GM18498 (cell line): ENCODE measurements around the gene PXT1.

Experiments
- ATAC-seq: cut with Tn5 transposase; IDR thresholded peaks from one replicate; pipeline ENCODE4 v1.9.1; 2021; ENCODE audit warnings: mild to moderate bottlenecking, moderate library complexity; ENCODE audit not compliant: unreplicated experiment

Gene PXT1

DNA sequence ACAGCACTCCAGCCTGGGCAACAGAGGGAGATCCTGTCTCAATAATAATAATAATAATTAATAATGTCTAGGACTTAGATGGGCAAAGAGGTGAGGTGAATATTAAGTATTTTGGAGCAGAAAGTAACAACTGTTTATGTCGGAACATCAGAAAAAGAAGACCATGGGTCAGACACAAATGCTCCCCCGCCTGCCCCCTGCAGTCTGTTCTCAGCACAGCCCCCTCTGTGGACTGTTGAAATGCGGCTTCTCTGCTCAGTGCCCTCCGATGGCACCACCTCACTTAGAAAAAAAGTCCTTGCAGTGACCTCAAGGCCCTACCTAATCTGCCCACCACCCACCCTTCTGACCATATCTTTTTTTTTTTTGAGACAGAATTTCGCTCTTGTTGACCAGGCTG is 50.0 kb downstream of the PXT1 start:
- ATAC-seq: no peak

- no peak for ATAC-seq
Measured at GRCh38 chr6:36389353-36389752, 53.3 kb downstream of the PXT1 start.

- ATAC-seq: no peak
Measured at GRCh38 chr6:36387440-36388303, 55.0 kb downstream of the PXT1 start, which contains the start of gene ETV7. TSS of gene ETV7 (minus strand) at chr6:36387669. CDS start at chr6:36387541, 128 bp downstream.

DNA sequence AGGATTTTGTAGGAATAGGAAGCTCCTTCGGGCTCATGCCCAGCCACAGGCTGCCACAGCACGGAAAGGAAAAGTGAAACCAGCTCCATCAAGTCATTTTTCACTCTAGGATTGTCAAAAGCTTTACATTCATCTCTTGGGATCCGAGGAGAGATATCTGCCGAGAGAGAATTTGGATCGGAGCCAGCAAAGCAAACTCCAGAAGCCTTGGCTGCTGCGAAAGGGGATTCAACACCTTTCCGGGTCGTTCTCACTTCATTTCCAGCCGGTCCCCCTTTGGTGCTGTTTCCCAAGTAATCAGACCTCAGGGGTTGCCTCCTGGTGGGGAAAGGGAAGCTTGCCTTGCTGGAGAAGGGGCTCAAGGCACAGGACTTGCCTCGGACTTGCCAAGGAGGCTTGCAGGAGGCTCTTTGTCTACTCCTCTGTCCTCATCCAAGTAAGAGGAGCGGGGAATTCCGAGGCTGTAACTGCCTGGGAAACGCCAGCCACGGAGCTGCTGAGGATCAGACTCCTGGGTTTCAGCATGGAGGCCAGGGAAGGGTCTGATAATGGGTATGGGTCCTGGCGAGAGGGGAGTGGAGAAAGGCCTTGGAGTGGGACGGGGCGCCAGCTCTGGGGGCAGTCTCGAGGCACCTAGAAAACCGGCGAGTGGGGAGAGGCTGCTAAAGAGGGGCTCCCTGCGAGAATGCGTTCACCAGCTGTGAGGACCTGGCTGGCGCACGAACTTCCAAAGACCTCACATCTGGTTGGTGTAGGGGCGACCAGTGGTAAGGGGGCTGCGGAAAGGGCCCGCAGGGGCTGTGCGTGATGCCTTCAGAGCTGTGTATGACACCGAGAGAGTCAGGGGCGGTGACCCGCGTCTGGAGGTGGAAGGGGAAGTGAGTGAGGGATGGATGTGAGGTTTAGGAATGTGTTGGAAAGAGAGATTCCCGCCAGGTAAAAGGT is 55.9 kb downstream of the PXT1 start:
- no peak for ATAC-seq

DNA sequence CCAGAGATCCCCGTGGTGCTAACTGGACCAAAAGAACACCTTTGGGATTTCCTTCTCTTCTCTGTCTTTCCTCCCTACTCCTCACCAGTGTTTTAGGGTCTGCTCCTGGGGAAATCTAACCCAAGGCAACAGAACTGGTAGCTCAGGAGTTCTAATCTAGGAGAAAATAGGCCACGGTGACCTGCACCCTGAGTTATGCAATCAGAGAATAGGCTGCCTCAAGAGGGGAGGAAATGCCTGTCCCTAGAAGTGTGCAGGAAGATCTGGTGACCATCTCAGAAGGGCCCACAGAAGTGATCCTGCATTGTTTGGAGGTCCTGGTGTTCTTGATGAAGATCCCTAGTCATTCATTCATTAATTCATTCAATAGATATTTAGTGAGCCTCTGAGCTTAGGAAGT is 58.6 kb downstream of the PXT1 start:
- ATAC-seq: no peak

DNA sequence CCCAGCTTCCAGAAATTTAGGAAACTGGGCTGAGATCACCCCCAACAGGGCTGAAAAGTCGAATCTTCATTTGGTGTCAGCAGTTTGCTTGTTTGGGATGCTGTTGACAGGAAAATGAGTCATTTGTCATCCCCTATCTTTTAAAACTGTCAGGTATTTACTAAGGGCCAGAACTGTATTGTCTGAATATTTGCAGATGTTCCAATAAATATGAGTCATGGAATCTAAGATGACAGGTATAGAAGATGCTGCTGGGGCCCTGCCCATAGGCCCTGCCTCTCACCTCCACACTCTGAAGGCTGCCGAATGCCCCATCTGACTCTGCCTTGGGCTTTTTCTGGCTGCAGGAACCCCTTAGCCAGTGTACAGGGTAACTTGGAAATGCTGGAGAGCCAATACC is 59.0 kb downstream of the PXT1 start:
- ATAC-seq: no peak

DNA sequence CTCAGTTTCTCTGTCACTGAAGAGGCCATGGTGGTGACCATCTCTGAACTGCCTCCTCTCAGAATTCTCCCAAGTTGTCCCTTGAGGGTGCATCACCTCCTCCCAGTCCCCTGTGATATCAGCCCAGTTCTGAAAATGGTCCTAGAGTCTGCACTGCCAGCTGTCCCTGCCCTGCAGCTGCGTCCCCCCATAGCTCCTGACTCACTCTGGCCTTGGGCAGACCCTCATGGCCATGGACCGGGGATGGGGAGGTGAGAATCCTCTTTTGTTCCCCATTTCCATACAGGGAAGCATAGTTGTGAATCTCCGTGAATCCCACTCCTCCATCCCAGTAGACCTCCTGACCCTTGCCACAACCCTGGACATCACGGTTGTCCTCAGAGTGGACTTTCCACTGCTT is 59.7 kb downstream of the PXT1 start:
- ATAC-seq: no peak

- no peak for ATAC-seq
Measured at GRCh38 chr6:36381502-36382389, 60.9 kb downstream of the PXT1 start.

- no peak for ATAC-seq
Measured at GRCh38 chr6:36380166-36380565, 62.5 kb downstream of the PXT1 start.

DNA sequence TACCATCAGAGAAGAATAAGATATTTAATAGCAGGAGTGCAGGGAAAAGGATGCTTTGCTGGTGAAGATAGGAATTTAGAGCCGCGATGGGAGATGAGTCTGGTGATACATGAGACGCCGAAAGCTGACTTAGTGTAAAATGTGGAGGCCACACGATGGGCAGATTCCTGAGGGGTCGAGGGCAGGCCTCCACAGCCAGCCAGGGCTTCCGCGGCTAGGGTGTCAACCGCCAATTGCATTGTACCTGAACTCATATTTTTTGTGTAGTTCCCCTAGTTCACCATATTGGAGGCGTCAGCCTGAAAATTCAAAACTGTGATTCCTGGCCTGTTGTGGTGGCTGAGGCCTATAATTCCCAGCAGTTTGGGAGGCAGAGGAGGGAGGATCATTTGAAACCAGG is 63.7 kb downstream of the PXT1 start:
- ATAC-seq: no peak

- no peak for ATAC-seq
Measured at GRCh38 chr6:36378243-36378920, 64.3 kb downstream of the PXT1 start.

GRCh38 chr6:36377594-36377993 is 65.1 kb downstream of the PXT1 start:
- ATAC-seq: no peak

DNA sequence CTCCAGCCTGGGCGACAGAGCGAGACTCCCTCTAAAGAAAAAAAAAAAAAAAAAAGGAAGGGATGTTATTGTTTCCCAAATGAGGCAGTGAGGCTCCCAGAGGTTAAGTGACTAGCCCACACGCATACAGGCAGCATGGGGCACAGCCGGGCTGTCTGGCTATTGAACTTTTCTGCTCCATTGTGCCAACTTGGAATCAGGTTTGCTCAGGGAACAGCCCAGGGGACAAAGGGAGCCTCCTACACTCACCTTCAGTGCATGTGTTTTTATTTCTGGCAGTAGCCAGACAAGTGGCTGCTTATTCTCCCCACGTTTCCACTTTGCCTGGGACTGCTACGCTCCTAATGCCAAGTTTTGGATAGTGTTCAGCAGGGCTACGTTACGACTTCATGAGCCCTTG is 65.9 kb downstream of the PXT1 start:
- ATAC-seq: no peak

GRCh38 chr6:36376183-36376582 is 66.5 kb downstream of the PXT1 start:
- ATAC-seq: no peak

GRCh38 chr6:36375644-36376155 is 67.0 kb downstream of the PXT1 start:
- ATAC-seq: no peak

- no peak for ATAC-seq
Measured at GRCh38 chr6:36374972-36375371, 67.7 kb downstream of the PXT1 start.

- ATAC-seq: no peak
Measured at GRCh38 chr6:36374194-36374593, 68.5 kb downstream of the PXT1 start.

- no peak for ATAC-seq
Measured at GRCh38 chr6:36373368-36374019, 69.2 kb downstream of the PXT1 start.

DNA sequence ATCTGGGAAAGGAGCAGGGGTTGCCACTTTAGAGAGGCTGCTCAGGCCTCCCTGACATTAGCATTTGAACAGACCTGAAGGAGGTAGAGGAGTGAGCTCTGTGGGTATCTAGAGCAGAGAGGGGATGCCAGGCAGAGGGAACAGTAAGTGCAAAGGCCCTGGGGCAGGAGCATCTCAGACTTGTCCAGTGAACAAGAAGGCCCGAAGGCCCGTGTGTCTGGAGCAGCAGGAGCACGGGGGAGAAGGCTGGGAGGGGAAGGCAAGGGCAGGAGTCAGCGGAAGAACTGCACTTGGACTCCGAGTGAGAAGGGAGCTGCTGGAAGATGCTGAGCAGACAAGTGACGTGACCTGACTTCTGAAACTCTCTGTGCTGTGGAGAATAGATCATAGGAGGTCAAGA is 70.6 kb downstream of the PXT1 start:
- ATAC-seq: no peak
